K562 (cell line): ENCODE results near the gene ZNF584. TPM values are rescaled to one million over a fixed set of nuclear protein-coding genes. Genes with fewer than 3 reads are reported as not detected.

Experiments
- ATAC-seq: fragments of 200-7000 bp; cut with Tn5 transposase; 3 replicates; pipeline ENCODE4 v1.9.1; 2020; ENCODE audit warnings: moderate library complexity
- BruUV-seq: library from RNA; stranded (reverse); fragments of 400-500 nt; replicated peaks from 2 replicates; lab custom pipeline; 2021; lab: Mats Ljungman, UMichigan
- CTCF ChIA-PET: fragments of 300-600 bp; formaldehyde crosslinking; extraction: SDS; loops from one replicate; lab custom pipeline; 2021; ENCODE audit warnings: low intra/inter-chr PET ratio; lab: Yijun Ruan, JAX
- POLR2A ChIA-PET: fragments of 300-600, 350-650 bp; sonication (Branson Sonifier 250); formaldehyde crosslinking; extraction: SDS; loops from one replicate; lab custom pipeline; 2021; ENCODE audit warnings: antibody characterized with exemption, inconsistent platforms; lab: Yijun Ruan, JAX
- DNase-seq, 4 experiments: peaks; one replicate each; pipeline versions ENCODE4 v3.0.0 to v3.0.0-alpha.2; 2011 to 2018; ENCODE audit warnings: low spot score in 3 of 4, mixed read lengths in 3 of 4; ENCODE audit errors: extremely low read depth in 1 of 4
- FAIRE-seq: peaks from 2 replicates; lab custom pipeline; 2011; peaks lifted over from hg19 to GRCh38; lab: Jason Lieb, UNC
- H2AFZ ChIP-seq: 2 replicates; pipeline ENCODE4 v1.6.0; 2011; ENCODE audit warnings: low read depth, low read length, control low read depth, inconsistent platforms
- H3K27ac ChIP-seq: fragments of 200-600 bp; 3 replicates; pipeline ENCODE4 v1.8.0; 2011; ENCODE audit warnings: low read depth, mild to moderate bottlenecking, control low read depth, inconsistent platforms, low read length, moderate library complexity, mixed read lengths; ENCODE audit errors: extremely low read depth
- H3K27me3 ChIP-seq, 2 experiments: fragments of 300-600 bp in 1 of 2; 2 replicates in 1 of 2; 3 replicates in 1 of 2; pipeline versions ENCODE4 v1.6.0 to v1.8.0; 2011; ENCODE audit warnings: inconsistent platforms in 2 of 2, low read length in 2 of 2, mild to moderate bottlenecking in 1 of 2, mixed read lengths in 1 of 2, moderate library complexity in 1 of 2; ENCODE audit not compliant: control insufficient read depth in 2 of 2, insufficient read depth in 2 of 2
- H3K36me3 ChIP-seq: fragments of 300-600 bp; 3 replicates; pipeline ENCODE4 v1.8.0; 2011; ENCODE audit warnings: mild to moderate bottlenecking, low read length, inconsistent platforms; ENCODE audit not compliant: control insufficient read depth, insufficient read depth
- H3K4me1 ChIP-seq, 2 experiments: fragments of 200-600 bp in 1 of 2; replicated peaks in 1 of 2; 2 replicates in 1 of 2; 3 replicates in 1 of 2; pipeline versions ENCODE4 v1.5.1 to v1.8.0; 2011; ENCODE audit warnings: inconsistent platforms in 2 of 2, low read length in 2 of 2, mild to moderate bottlenecking in 1 of 2, mixed read lengths in 1 of 2, moderate library complexity in 1 of 2; ENCODE audit not compliant: control insufficient read depth in 2 of 2, insufficient read depth in 2 of 2
- H3K4me2 ChIP-seq: 2 replicates; pipeline ENCODE4 v1.6.1; 2011; ENCODE audit warnings: low read length, control low read depth, inconsistent platforms, mixed read lengths; ENCODE audit not compliant: insufficient read depth
- H3K4me3 ChIP-seq: fragments of 200-600 bp; sonication (generic), shearing (Covaris generic); 2 replicates; pipeline ENCODE4 v1.5.1; 2016; ENCODE audit warnings: control low read depth, inconsistent platforms
- H3K79me2 ChIP-seq: fragments of 200-600 bp; 3 replicates; pipeline ENCODE4 v1.8.0; 2011; ENCODE audit warnings: low read length, inconsistent platforms; ENCODE audit not compliant: control insufficient read depth, insufficient read depth
- H3K9ac ChIP-seq, 2 experiments: 2 replicates each; pipeline versions ENCODE4 v1.6.0 to v1.6.1; 2011; ENCODE audit warnings: low read depth in 2 of 2, low read length in 2 of 2, control low read depth in 1 of 2, inconsistent platforms in 1 of 2, mild to moderate bottlenecking in 1 of 2, mixed read lengths in 1 of 2; ENCODE audit not compliant: insufficient read depth in 1 of 2
- H3K9me1 ChIP-seq: one replicate; pipeline ENCODE4 v1.6.0; 2011; ENCODE audit warnings: inconsistent platforms, mild to moderate bottlenecking, low read length, moderate library complexity; ENCODE audit not compliant: control insufficient read depth, insufficient read depth
- H3K9me3 ChIP-seq: replicated peaks from 2 replicates; pipeline ENCODE4 v1.5.1; 2011; ENCODE audit warnings: low read depth, low read length, inconsistent platforms; ENCODE audit not compliant: control insufficient read depth, insufficient read depth
- H4K20me1 ChIP-seq: replicated peaks from 2 replicates; pipeline ENCODE4 v1.6.1; 2011; ENCODE audit warnings: low read length, inconsistent platforms, mixed read lengths; ENCODE audit not compliant: control insufficient read depth, insufficient read depth
- CBX1 ChIP-seq: sonication (generic); IDR thresholded peaks from 2 replicates; pipeline ENCODE4 v1.6.1; 2016; ENCODE audit warnings: antibody characterized with exemption, low read depth, mild to moderate bottlenecking
- DDX20 ChIP-seq: fragments of 450-650 bp; IDR thresholded peaks from 2 replicates; pipeline ENCODE4 v1.6.1; 2016; ENCODE audit warnings: missing genetic modification characterization, low read depth, mild to moderate bottlenecking, missing compliant biosample characterization, moderate library complexity
- ESRRB ChIP-seq: fragments of 250-450 bp; sonication (Bioruptor Pico); IDR thresholded peaks from 2 replicates; pipeline ENCODE4 v1.5.0; 2020; ENCODE audit warnings: mild to moderate bottlenecking, moderate library complexity, borderline replicate concordance
- FOXJ2 ChIP-seq: fragments of 200-800 bp; sonication (Bioruptor generic); IDR thresholded peaks from 2 replicates; pipeline ENCODE4 v1.6.1; 2016; ENCODE audit warnings: missing genetic modification characterization, missing compliant biosample characterization
- IRF9 ChIP-seq: fragments of 450-650 bp; IDR thresholded peaks from 2 replicates; pipeline ENCODE4 v1.6.1; 2016; ENCODE audit warnings: missing biosample characterization, missing genetic modification characterization
- NR2C2 ChIP-seq, 2 experiments: fragments of 200-800 bp in 1 of 2; sonication (Bioruptor generic) in 1 of 2; sonication (generic) in 1 of 2; formaldehyde crosslinking in 1 of 2; IDR thresholded peaks; 2 replicates each; pipeline versions ENCODE4 v1.6.1 to v1.8.0; 2016 to 2022; ENCODE audit warnings: mild to moderate bottlenecking in 1 of 2, missing compliant biosample characterization in 1 of 2, missing genetic modification characterization in 1 of 2, missing genetic modification reagents in 1 of 2
- PTBP1 ChIP-seq: fragments of 200-400 bp; formaldehyde crosslinking; IDR thresholded peaks from 2 replicates; pipeline ENCODE4 v1.6.1; 2017; ENCODE audit warnings: low read depth, low read length
- SNRNP70 ChIP-seq: fragments of 200-400 bp; formaldehyde crosslinking; optimal IDR thresholded peaks from 2 replicates; pipeline ENCODE3; 2017; ENCODE audit warnings: low read depth, low read length
- SREBF2 ChIP-seq: sonication (generic); formaldehyde crosslinking; IDR thresholded peaks from 2 replicates; pipeline ENCODE4 v1.4.0; 2020; ENCODE audit warnings: mild to moderate bottlenecking, missing genetic modification reagents
- STAT6 ChIP-seq: sonication (generic); formaldehyde crosslinking; IDR thresholded peaks from 2 replicates; pipeline ENCODE4 v1.8.1; 2023; ENCODE audit warnings: mild to moderate bottlenecking, missing genetic modification reagents
- ZNF589 ChIP-seq: fragments of 200-800 bp; sonication (Bioruptor generic); IDR thresholded peaks from 2 replicates; pipeline ENCODE4 v1.6.1; 2016; ENCODE audit warnings: low read depth, missing genetic modification characterization, missing compliant biosample characterization
- ZNF717 ChIP-seq: fragments of 250-450 bp; sonication (Bioruptor Pico); IDR thresholded peaks from 2 replicates; pipeline ENCODE4 v1.5.0; 2021
- ZNF778 ChIP-seq: fragments of 450-650 bp; formaldehyde crosslinking; IDR thresholded peaks from 2 replicates; pipeline ENCODE4 v1.4.0; 2020; ENCODE audit warnings: mild to moderate bottlenecking, moderate library complexity
- WGBS: fragments of 100-300 bp; shearing (Covaris generic); methylation state at CpG from one replicate; pipeline ENCODE4 v1.1.6; 2016; ENCODE audit warnings: low coverage, mixed read lengths; ENCODE audit not compliant: insufficient coverage; ENCODE audit errors: missing lambda C conversion rate; 5-methylcytosine and 5-hydroxymethylcytosine counted together
- in situ Hi-C: fragments of 300-500 bp; cut with MboI; formaldehyde crosslinking; loops from 4 replicates; pipeline ENCODE4 v1.15.0; 2018; ENCODE audit warnings: inconsistent platforms, mixed read lengths
- intact Hi-C: fragments of 100-400 bp; cut with micrococcal nuclease; formaldehyde crosslinking; loops from 2 replicates; pipeline ENCODE4 v1.14.2; 2022
- polyA plus RNA-seq, 8 experiments: library from polyadenylated mRNA; depleted of rRNA in 4 of 8; stranded (reverse) in 5 of 8; unstranded in 3 of 8; fragments of >200 nt; fragmentation: Nextera tagmentation in 2 of 8; fragmentation: Illumina TruSeq in 1 of 8; extraction: Ambion mirVana in 2 of 8; extraction: Trizol in 1 of 8; gene quantifications; 2 replicates each; pipeline versions ENCODE4 v1.2.1 to v1.2.3, GENCODE V29; 2011 to 2014; ENCODE audit warnings: inconsistent platforms in 1 of 8, missing spikeins in 1 of 8
- total RNA-seq, 7 experiments: library from RNA; depleted of rRNA in 6 of 7; stranded (reverse); fragments of >200 nt in 6 of 7; fragmentation: Illumina TruSeq in 2 of 7; extraction: Trizol in 2 of 7; gene quantifications; 2 replicates each; pipeline versions ENCODE4 v1.2.1 to v1.2.3, GENCODE V29; 2011 to 2021; ENCODE audit warnings: low replicate concordance in 1 of 7
- TF ChIP-seq, protein P1 (sequence below): sonication (generic); formaldehyde crosslinking; IDR thresholded peaks from 2 replicates; pipeline ENCODE4 v1.8.0; 2022; ENCODE audit warnings: missing genetic modification reagents, mild to moderate bottlenecking, borderline replicate concordance
- TF ChIP-seq, protein P2 (sequence below): fragments of 250-450 bp; sonication (Bioruptor Pico); IDR thresholded peaks from 2 replicates; pipeline ENCODE4 v1.5.1; 2021; ENCODE audit warnings: mild to moderate bottlenecking

Gene ZNF584
- total and polyA plus RNA-seq, 9 of the 15 experiments (the other 6 are each of a cell fraction or from before 2014, with no cell fraction given) = 5.8 to 43.4 (median 24.6) TPM

- Histone ChIP-seq H3K27me3 (no peaks in the 10 kb centered on the region), H3K27ac (peak overlapping the region; percentile 93; the same call in 2 of the 3 replicates), H3K9ac (peak overlapping the region; percentile 98 to 99), H3K4me1 (peaks cover 25 to 38% of the 10 kb centered on the region in 2 experiments), H3K4me2 (peak overlapping the region; percentile 100), H3K79me2 (peaks cover 77% of the 10 kb centered on the region), H3K36me3 (peaks cover 55% of the 10 kb centered on the region), H4K20me1 (peaks cover 19% of the 10 kb centered on the region), H2AFZ (no peak overlapping the region), H3K9me3 (no peaks in the 10 kb centered on the region), H3K9me1 (no peaks in the 10 kb centered on the region), H3K4me3 (peak overlapping the region; percentile 92)
- no peak for ATAC-seq
- intact Hi-C loops = loop anchor here (5.0 kb wide), 1 partner anchor 206 kb away; the partner anchor contains the start of gene ZNF274
- ChIA-PET CTCF (no interaction called here), POLR2A (interaction anchor here (0.6 to 2.0 kb wide), 7 partner anchors 9 to 58 kb away, joined by 3 to 8 read pairs (median 4); partner anchors contain the start of gene ZNF584)
- BruUV-seq = no TSS peak
- FAIRE-seq = peak; percentile 23
- in situ Hi-C loops = no loop called here
- 19% methylated on average over 3 of the region's 3 CpGs for WGBS
- DNase-seq = no peak
- TF ChIP-seq STAT6 (CRISPR knock-in tag) = no peak
- TF ChIP-seq CBX1 = no peak
- TF ChIP-seq ZNF778 (CRISPR knock-in tag) = no peak
- TF ChIP-seq, protein P1, sequence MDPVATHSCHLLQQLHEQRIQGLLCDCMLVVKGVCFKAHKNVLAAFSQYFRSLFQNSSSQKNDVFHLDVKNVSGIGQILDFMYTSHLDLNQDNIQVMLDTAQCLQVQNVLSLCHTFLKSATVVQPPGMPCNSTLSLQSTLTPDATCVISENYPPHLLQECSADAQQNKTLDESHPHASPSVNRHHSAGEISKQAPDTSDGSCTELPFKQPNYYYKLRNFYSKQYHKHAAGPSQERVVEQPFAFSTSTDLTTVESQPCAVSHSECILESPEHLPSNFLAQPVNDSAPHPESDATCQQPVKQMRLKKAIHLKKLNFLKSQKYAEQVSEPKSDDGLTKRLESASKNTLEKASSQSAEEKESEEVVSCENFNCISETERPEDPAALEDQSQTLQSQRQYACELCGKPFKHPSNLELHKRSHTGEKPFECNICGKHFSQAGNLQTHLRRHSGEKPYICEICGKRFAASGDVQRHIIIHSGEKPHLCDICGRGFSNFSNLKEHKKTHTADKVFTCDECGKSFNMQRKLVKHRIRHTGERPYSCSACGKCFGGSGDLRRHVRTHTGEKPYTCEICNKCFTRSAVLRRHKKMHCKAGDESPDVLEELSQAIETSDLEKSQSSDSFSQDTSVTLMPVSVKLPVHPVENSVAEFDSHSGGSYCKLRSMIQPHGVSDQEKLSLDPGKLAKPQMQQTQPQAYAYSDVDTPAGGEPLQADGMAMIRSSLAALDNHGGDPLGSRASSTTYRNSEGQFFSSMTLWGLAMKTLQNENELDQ (CRISPR knock-in tag) = no peak
- TF ChIP-seq FOXJ2 (tag) = no peak
- no peak for TF ChIP-seq PTBP1
- TF ChIP-seq SREBF2 = 0 out of 2 replicates have a peak, but pooled peaks have one; percentile 9
- TF ChIP-seq, protein P2, sequence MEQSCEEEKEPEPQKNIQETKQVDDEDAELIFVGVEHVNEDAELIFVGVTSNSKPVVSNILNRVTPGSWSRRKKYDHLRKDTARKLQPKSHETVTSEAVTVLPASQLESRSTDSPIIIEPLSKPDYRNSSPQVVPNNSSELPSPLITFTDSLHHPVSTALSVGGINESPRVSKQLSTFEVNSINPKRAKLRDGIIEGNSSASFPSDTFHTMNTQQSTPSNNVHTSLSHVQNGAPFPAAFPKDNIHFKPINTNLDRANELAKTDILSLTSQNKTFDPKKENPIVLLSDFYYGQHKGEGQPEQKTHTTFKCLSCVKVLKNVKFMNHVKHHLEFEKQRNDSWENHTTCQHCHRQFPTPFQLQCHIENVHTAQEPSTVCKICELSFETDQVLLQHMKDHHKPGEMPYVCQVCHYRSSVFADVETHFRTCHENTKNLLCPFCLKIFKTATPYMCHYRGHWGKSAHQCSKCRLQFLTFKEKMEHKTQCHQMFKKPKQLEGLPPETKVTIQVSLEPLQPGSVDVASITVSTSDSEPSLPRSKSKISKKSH (CRISPR knock-in tag) = no peak
- TF ChIP-seq ZNF589 = no peak
- TF ChIP-seq NR2C2 (CRISPR knock-in tag; IDR thresholded peaks at IDR 0.05) = 0 out of 2 replicates have a peak, but pooled peaks have one; percentile 27
- no peak for TF ChIP-seq NR2C2 (tag; IDR thresholded peaks at IDR 0.05)
- TF ChIP-seq ZNF717 = no peak
- TF ChIP-seq DDX20 (tag) = no peak
- TF ChIP-seq SNRNP70 = no peak
- TF ChIP-seq IRF9 (tag) = no peak
- TF ChIP-seq ESRRB (CRISPR knock-in tag) = no peak
These were observed 20.3 kb upstream of the ZNF584 start for GRCh38 chr19:58388175-58388526.
